HG02798 (cell line): ENCODE data around the gene CXCL8.
"Not testable (repeated sequence)": the region's sequence is repeated elsewhere in the genome, so short reads cannot be mapped to it uniquely, and the experiment has no call there.

ENCODE experiments used
- ATAC-seq: cut with Tn5 transposase; IDR thresholded peaks from one replicate; pipeline ENCODE4 v1.9.1; 2021; ENCODE audit warnings: mild to moderate bottlenecking; ENCODE audit not compliant: unreplicated experiment, poor library complexity

Gene CXCL8

GRCh38 chr4:73740353-73740778, at the start of gene CXCL8:
CXCL8 (plus strand) TSS chr4:73740569; CDS start chr4:73740659, 90 bp downstream.
- no peak for ATAC-seq

DNA sequence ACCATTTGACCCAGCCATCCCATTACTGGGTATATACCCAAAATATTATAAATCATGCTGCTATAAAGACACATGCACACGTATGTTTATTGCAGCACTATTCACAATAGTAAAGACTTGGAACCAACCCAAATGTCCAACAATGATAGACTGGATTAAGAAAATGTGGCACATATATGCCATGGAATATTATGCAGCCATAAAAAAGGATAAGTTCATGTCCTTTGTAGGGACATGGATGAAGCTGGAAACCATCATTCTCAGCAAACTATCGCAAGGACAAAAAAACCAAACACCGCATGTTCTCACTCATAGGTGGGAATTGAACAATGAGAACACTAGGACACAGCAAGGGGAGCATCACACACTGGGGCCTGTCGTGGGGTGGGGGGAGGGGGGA, 49.2 kb upstream of the CXCL8 start:
- ATAC-seq: not testable (repeated sequence)

- ATAC-seq: no peak
These were observed 48.6 kb upstream of the CXCL8 start for GRCh38 chr4:73691759-73692158.

DNA sequence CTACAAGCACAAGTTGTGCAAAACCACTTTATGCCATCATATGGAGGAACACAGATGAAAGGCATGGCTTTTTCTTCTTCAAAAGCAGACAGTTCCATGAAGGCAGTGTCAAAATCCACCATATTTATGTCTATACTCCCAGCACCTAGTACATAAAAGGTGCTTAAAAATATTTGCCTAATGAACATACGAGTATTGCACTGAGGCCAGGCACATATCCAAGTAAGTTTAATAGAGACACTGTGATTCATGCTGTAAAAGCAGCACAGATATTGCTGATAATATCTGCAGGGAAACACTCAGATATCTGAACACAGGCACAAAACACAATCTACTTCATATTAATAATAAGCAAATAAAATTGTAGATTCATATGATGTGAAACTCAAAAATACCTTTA, 48.1 kb upstream of the CXCL8 start:
- no peak for ATAC-seq

GRCh38 chr4:73692701-73693100, 47.7 kb upstream of the CXCL8 start:
- no peak for ATAC-seq

GRCh38 chr4:73693811-73694210, 46.6 kb upstream of the CXCL8 start:
- no peak for ATAC-seq

GRCh38 chr4:73698217-73698616, 42.2 kb upstream of the CXCL8 start:
- no peak for ATAC-seq

DNA sequence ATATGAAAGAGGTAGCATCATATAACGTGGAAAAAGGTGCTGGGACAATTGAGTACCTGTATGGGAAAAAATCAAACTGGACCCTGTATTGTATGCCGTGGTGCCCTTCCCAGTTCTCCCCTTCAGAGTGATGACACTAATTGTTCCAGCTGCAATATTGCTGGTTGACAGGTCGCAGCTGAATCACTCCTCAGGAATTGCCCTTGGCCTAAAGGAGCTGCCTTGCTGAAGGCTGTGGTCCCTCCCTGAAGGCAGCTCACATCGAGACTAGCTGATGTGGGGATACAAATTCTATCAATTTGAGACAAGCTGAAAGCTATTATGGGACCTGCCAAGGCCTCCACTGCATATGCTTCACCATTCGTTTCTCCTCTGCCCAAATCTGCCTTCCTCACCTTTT, 39.3 kb upstream of the CXCL8 start:
- no peak for ATAC-seq

DNA sequence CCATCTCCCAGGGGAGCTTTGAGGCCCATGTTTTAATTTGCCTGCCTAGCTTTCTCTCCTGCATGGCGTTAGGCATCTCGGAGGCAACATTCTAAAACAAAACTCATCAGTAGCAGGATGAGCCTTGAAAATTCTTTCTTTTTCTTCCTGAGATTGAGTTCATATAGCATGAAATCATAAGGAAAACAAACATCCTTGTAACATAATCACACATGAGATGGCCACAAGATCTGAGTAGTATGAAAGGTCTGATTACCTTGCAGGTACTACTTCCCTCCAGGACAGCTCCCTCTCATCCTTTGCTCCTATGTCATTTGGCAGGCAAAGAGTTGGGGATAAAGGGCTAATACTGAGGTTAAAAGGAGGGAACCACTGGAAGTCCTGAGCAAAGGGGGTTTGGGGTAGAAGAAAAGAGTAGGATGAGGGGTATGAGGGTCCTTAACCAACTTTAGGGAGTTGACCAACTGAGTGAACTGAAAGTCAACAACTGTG, 37.5 kb upstream of the CXCL8 start:
- no peak for ATAC-seq

- no peak for ATAC-seq
These were observed 37.0 kb upstream of the CXCL8 start for GRCh38 chr4:73703320-73703719.

DNA sequence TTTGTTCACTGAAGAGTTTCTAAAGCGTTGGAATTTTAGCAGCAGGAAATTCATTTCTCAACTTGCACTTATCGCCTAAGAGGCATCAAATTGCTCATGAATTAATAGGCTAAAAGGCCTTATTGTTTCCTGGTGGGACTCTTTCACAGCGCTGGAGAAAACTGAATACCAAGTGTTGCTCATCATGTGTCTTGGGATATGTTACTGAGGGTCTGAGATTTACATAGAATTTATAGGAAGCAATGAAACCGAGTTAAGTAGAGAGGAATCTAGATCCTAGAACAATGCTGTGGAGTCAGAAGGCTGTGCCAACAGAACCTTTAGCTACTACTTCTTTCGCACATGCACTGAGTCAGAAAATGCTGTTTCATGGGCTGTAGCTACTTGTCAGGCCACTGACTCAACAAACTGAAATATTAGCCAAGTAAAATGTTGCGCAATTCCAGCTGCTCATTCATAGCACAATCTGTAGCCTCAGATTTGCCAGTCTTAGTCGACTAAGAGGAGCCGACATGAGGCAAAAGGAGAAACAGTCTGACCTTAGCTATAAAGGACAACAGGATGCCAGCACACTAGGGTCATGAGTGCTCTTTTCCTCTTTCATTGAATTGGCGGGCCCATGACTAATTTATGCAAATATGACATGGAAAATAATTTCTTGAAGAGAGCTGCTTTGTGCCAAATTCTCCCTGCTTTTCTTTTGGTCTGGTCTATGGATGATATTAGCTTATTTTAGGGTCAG, 35.9 kb upstream of the CXCL8 start:
- ATAC-seq: no peak

- ATAC-seq: no peak
These were observed 35.3 kb upstream of the CXCL8 start for GRCh38 chr4:73705056-73705432.

DNA sequence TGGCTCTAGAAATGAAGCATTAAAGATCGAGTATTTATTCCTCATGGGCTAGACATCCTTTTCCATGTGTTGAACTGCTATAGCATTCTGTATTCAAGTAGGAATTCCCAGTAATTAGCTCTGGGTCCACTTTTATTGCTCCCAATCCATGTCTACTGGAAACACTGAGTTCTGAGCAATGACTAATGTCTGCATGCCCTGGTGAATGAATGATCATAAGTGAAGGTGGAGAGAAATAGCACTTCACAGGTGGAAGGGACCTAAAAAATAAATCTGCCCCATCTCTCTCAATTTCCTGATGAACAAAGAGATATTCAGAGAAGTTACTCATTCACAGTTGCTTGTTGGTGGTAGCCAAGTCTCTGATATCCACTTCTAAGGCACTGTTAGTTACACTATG, 34.6 kb upstream of the CXCL8 start:
- ATAC-seq: no peak

- ATAC-seq: no peak
These were observed 33.6 kb upstream of the CXCL8 start for GRCh38 chr4:73706811-73707210.

- no peak for ATAC-seq
These were observed 33.0 kb upstream of the CXCL8 start for GRCh38 chr4:73707269-73707875.

DNA sequence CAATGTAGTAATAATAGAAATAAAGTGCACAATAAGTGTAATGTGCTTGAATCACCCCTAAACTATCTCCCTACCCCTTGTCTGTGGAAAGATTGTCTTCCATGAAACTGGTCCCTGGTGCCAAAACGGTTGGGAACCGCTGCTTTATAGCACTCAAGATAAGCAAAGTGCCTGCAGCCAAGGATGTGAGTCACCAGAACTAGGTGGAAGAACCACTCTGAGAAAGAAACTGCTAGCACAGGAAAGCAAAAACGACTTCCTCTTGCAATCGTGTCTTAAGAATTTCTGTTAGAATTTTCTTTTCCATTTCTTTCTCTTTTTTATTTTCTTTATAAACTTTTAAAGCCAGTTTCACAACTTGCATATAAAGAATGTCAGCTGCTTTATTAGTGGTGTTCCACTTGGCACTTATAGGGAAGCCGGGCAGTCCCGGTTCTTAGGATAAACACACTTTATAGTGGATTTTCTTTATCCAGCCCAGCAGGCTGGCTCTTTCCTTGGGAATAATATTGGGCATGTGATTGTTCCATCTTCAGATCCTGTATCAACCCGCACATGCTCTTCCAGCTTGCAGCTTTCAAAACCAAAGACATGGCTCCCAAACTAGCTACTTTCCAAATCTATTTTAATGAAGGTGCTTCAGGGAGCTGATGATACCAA, 32.3 kb upstream of the CXCL8 start:
- ATAC-seq: no peak

DNA sequence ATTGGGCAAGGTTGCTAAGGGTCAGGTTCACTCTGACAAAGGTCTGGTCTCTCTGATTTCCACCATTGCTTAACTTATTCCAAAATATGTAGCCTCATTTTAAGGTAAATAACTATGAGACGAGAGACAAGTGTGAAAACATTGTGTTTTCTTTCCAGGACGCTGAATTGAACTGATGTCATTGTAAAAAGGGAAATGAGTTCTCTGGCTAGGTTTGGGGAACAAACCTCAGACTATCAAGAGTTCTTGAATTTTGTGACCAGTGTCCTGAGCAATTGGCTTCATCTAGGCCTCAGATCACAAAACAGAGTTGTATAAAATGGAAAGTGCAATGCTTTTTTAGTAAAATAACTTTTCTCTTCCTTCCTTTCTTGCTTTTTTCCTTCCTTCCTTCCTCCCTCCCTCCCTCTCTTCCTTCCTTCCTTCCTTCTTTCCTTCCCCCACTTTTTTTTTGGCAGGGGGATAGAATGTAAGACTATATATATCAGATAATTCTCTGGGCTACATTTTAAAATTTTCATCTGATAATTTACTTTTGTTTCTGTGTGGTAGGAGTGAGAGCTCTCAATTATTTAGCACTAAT, 30.8 kb upstream of the CXCL8 start:
- no peak for ATAC-seq

- no peak for ATAC-seq
These were observed 30.3 kb upstream of the CXCL8 start for GRCh38 chr4:73710094-73710493.

- no peak for ATAC-seq
These were observed 28.4 kb upstream of the CXCL8 start for GRCh38 chr4:73711989-73712388.

- no peak for ATAC-seq
These were observed 26.7 kb upstream of the CXCL8 start for GRCh38 chr4:73713650-73714049.

DNA sequence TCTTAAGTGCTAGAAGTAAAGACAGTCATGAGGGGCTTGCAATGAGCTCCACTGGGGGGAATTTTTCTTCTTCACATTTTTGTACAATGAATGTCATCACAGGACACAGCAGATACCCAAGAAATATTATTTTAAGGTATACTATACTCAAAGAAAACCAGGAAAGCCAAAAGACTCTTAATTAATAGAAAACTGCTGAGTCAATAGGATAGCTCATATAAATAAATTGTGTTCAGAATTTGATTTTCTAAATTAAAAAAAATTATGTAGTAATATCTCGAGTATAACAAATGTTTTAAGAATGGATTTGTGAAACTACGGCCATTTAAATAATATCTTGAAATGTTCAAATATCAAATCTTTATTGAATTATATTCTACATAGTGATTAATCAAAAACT, 25.7 kb upstream of the CXCL8 start:
- ATAC-seq: no peak
